WTC11 (cell line): ENCODE data around the gene GTF3C1.

Experiments
- ESRRA ChIP-seq: sonication (generic); formaldehyde crosslinking; IDR thresholded peaks from 2 replicates; pipeline ENCODE4 v1.8.1; 2022; ENCODE audit warnings: mild to moderate bottlenecking, missing genetic modification reagents, borderline replicate concordance
- NR1H2 ChIP-seq: sonication (generic); formaldehyde crosslinking; IDR thresholded peaks from 2 replicates; pipeline ENCODE4 v1.9.0; 2021; ENCODE audit warnings: mild to moderate bottlenecking, moderate library complexity, missing genetic modification reagents
- NR2C2 ChIP-seq: sonication (generic); formaldehyde crosslinking; IDR thresholded peaks from 2 replicates; pipeline ENCODE4 v1.8.0; 2022; ENCODE audit warnings: mild to moderate bottlenecking, missing genetic modification reagents
- TCF7 ChIP-seq: sonication (generic); formaldehyde crosslinking; IDR thresholded peaks from 2 replicates; pipeline ENCODE4 v1.8.0; 2022; ENCODE audit warnings: mild to moderate bottlenecking, low read depth, missing genetic modification reagents, moderate library complexity
- ZNF317 ChIP-seq: sonication (generic); formaldehyde crosslinking; IDR thresholded peaks from 2 replicates; pipeline ENCODE4 v1.8.1; 2023; ENCODE audit warnings: low read depth, mild to moderate bottlenecking, moderate library complexity, missing genetic modification reagents, borderline replicate concordance
- ZNF416 ChIP-seq: fragments of 250-450 bp; sonication (Bioruptor Pico); IDR thresholded peaks from 2 replicates; pipeline ENCODE4 v1.9.0; 2021; ENCODE audit warnings: mild to moderate bottlenecking, inconsistent platforms
- TF ChIP-seq, protein P1 (sequence below): sonication (generic); formaldehyde crosslinking; IDR thresholded peaks from 2 replicates; pipeline ENCODE4 v1.8.1; 2022; ENCODE audit warnings: low read depth, missing genetic modification reagents, borderline replicate concordance
- TF ChIP-seq, protein P2 (sequence below): fragments of 200-600 bp; IDR thresholded peaks from 2 replicates; pipeline ENCODE4 v1.8.0; 2022; ENCODE audit warnings: antibody characterized with exemption
- TF ChIP-seq, protein P3 (sequence below): sonication (generic); formaldehyde crosslinking; IDR thresholded peaks from 2 replicates; pipeline ENCODE4 v1.8.0; 2022; ENCODE audit warnings: mild to moderate bottlenecking, missing genetic modification reagents
- TF ChIP-seq, protein P4 (sequence below): fragments of 250-450 bp; sonication (Bioruptor Pico); IDR thresholded peaks from 2 replicates; pipeline ENCODE4 v1.9.0; 2021; ENCODE audit warnings: mild to moderate bottlenecking

GRCh38 chr16:27458987-27459688, 90.6 kb downstream of the GTF3C1 start:
- TF ChIP-seq NR2C2 (CRISPR knock-in tag) (no peak), ESRRA (CRISPR knock-in tag) (no peak), TCF7 (CRISPR knock-in tag) (no peak), ZNF317 (CRISPR knock-in tag) (no peak), NR1H2 (CRISPR knock-in tag) (no peak), ZNF416 (no peak)
- TF ChIP-seq, protein P1, sequence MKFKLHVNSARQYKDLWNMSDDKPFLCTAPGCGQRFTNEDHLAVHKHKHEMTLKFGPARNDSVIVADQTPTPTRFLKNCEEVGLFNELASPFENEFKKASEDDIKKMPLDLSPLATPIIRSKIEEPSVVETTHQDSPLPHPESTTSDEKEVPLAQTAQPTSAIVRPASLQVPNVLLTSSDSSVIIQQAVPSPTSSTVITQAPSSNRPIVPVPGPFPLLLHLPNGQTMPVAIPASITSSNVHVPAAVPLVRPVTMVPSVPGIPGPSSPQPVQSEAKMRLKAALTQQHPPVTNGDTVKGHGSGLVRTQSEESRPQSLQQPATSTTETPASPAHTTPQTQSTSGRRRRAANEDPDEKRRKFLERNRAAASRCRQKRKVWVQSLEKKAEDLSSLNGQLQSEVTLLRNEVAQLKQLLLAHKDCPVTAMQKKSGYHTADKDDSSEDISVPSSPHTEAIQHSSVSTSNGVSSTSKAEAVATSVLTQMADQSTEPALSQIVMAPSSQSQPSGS (CRISPR knock-in tag) = no peak
- TF ChIP-seq, protein P2, sequence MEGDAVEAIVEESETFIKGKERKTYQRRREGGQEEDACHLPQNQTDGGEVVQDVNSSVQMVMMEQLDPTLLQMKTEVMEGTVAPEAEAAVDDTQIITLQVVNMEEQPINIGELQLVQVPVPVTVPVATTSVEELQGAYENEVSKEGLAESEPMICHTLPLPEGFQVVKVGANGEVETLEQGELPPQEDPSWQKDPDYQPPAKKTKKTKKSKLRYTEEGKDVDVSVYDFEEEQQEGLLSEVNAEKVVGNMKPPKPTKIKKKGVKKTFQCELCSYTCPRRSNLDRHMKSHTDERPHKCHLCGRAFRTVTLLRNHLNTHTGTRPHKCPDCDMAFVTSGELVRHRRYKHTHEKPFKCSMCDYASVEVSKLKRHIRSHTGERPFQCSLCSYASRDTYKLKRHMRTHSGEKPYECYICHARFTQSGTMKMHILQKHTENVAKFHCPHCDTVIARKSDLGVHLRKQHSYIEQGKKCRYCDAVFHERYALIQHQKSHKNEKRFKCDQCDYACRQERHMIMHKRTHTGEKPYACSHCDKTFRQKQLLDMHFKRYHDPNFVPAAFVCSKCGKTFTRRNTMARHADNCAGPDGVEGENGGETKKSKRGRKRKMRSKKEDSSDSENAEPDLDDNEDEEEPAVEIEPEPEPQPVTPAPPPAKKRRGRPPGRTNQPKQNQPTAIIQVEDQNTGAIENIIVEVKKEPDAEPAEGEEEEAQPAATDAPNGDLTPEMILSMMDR = no peak
- TF ChIP-seq, protein P3, sequence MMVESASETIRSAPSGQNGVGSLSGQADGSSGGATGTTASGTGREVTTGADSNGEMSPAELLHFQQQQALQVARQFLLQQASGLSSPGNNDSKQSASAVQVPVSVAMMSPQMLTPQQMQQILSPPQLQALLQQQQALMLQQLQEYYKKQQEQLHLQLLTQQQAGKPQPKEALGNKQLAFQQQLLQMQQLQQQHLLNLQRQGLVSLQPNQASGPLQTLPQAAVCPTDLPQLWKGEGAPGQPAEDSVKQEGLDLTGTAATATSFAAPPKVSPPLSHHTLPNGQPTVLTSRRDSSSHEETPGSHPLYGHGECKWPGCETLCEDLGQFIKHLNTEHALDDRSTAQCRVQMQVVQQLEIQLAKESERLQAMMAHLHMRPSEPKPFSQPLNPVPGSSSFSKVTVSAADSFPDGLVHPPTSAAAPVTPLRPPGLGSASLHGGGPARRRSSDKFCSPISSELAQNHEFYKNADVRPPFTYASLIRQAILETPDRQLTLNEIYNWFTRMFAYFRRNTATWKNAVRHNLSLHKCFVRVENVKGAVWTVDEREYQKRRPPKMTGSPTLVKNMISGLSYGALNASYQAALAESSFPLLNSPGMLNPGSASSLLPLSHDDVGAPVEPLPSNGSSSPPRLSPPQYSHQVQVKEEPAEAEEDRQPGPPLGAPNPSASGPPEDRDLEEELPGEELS (CRISPR knock-in tag) = no peak
- TF ChIP-seq, protein P4, sequence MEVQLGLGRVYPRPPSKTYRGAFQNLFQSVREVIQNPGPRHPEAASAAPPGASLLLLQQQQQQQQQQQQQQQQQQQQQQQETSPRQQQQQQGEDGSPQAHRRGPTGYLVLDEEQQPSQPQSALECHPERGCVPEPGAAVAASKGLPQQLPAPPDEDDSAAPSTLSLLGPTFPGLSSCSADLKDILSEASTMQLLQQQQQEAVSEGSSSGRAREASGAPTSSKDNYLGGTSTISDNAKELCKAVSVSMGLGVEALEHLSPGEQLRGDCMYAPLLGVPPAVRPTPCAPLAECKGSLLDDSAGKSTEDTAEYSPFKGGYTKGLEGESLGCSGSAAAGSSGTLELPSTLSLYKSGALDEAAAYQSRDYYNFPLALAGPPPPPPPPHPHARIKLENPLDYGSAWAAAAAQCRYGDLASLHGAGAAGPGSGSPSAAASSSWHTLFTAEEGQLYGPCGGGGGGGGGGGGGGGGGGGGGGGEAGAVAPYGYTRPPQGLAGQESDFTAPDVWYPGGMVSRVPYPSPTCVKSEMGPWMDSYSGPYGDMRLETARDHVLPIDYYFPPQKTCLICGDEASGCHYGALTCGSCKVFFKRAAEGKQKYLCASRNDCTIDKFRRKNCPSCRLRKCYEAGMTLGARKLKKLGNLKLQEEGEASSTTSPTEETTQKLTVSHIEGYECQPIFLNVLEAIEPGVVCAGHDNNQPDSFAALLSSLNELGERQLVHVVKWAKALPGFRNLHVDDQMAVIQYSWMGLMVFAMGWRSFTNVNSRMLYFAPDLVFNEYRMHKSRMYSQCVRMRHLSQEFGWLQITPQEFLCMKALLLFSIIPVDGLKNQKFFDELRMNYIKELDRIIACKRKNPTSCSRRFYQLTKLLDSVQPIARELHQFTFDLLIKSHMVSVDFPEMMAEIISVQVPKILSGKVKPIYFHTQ (CRISPR knock-in tag) = no peak
